Activated T-helper 1 cell treated with anti-CD3 and anti-CD28 coated beads, Interleukin-12 subunit alpha, Interleukin-12 subunit beta, Interleukin-2, Interleukin-4 antibody, amounts not matched to agents 30 ng/mL and 10 ng/mL and 1 ng/mL, durations not matched to agents 14 hours and 24 hours and 36 hours (primary cell): ENCODE measurements around the gene OPN4. TPM values are rescaled to one million over a fixed set of nuclear protein-coding genes. Genes with fewer than 3 reads are reported as not detected.

Experiments used
- DNase-seq: peaks from one replicate; pipeline ENCODE4 v3.0.0; 2021; ENCODE audit warnings: low spot score
- H3K27ac Mint-ChIP-seq: one replicate; pipeline ENCODE4 v1.8.0; 2021; ENCODE audit warnings: mild to moderate bottlenecking, mixed read lengths
- H3K27me3 Mint-ChIP-seq: one replicate; pipeline ENCODE4 v1.8.0; 2022; ENCODE audit warnings: mild to moderate bottlenecking, moderate library complexity, mixed read lengths; ENCODE audit not compliant: insufficient read depth
- H3K36me3 Mint-ChIP-seq: one replicate; pipeline ENCODE4 v1.8.0; 2021; ENCODE audit warnings: low read depth, mixed read lengths
- H3K4me1 Mint-ChIP-seq: one replicate; pipeline ENCODE4 v1.8.0; 2021; ENCODE audit warnings: low read depth, mixed read lengths
- H3K4me3 Mint-ChIP-seq: one replicate; pipeline ENCODE4 v1.8.0; 2021; ENCODE audit warnings: mild to moderate bottlenecking, moderate library complexity, mixed read lengths
- H3K9me3 Mint-ChIP-seq: one replicate; pipeline ENCODE4 v1.8.0; 2021; ENCODE audit warnings: mixed read lengths
- intact Hi-C: fragments of 100-400 bp; cut with micrococcal nuclease; formaldehyde crosslinking; loops from one replicate; pipeline ENCODE4 v1.15.1; 2024
- total RNA-seq: library from RNA; stranded (reverse); gene quantifications from 2 replicates; pipeline ENCODE4 v1.2.3, GENCODE V29; 2022

The OPN4 gene
- total RNA-seq, 1 donor from 2014 or later: not detected

DNA sequence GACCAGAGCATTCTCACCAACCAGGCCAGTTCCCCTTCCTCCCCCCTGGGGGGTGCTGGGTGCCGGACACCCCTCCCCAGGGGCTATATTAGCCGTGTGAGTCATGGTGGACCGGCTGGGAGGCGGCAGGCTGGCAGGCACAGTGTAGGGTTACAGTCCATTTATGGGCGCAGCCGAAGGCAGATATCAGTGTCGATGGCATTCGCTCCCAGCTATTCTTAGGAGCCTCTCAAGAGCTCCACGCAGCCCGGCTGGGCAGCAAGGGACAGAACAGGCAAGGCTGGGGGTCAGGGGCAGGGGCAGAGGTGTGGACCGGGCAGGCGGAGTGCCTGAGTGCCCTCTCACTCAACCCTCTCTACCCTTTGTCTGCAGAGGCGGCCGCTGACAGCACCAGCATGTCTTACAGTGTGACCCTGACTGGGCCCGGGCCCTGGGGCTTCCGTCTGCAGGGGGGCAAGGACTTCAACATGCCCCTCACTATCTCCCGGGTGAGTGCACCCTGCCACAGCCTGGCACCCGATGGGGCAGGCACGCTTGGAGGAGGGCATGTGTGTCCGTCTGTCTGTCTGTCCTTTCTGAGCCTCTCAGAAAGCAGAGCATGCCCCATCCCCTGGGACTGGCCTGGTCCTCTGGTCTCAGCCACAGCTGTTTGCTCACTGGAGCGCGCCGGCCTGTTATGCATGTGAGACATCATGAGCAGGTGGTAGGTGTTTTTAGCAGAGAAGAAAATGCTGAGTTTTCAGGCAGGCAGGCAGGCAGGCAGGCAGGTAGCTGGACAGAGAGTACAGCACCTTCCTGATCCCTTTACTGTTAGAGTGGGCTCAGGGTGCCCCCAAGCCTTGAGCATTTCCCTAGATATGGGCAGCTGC is 14.2 kb downstream of the OPN4 start, which contains the start of gene LDB3:
LDB3 (plus strand) TSS at position 215 of the 869 bp plus-strand sequence; CDS start at position 396, 181 bp downstream.
- H3K27ac Mint-ChIP-seq: no peak within 1 kb of the TSS
- H3K9me3 Mint-ChIP-seq: no peaks in the 10 kb centered on the region
- intact Hi-C loops: no loop called here

DNA sequence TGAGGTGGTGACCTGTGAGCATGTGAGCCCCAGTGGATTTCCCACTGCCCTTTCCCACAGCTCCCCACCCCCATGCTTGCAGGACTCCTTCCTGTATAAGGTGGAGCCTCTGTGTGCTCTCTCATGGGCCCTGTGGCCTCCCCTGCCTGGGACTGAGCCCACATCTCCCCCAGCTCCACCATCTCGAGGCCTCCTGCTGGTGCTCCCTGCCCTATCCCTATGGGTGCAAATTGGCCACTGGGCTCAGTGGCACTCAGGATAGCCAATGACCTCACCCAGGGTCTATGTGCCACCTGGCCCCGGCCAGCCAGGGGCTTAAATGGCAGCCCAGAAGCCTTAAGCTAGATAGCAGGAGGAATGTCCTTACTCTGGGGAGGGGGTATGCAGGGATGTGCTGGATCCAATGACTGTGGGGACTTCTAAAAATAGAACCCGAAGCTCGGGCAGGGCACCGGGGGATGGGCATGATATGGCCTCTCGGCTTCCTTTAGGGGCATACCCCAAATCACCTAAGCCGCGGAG is 16.0 kb downstream of the OPN4 start:
- no peak for DNase-seq
- H3K36me3 Mint-ChIP-seq: no peaks in the 10 kb centered on the region
- H3K4me3 Mint-ChIP-seq: no peak overlapping the region
- peaks cover 4% of the 10 kb centered on the region for H3K27me3 Mint-ChIP-seq
- intact Hi-C loops: no loop called here
- no peaks in the 10 kb centered on the region for H3K9me3 Mint-ChIP-seq
- no peak overlapping the region for H3K27ac Mint-ChIP-seq
- H3K4me1 Mint-ChIP-seq: no peaks in the 10 kb centered on the region

More for the DNA sequence above, 14.2 kb downstream of the OPN4 start, which contains the start of gene LDB3:
- DNase-seq: no peak
- H3K36me3 Mint-ChIP-seq: no peaks in the 10 kb centered on the region
- H3K4me1 Mint-ChIP-seq: no peaks in the 10 kb centered on the region
- peaks cover 3% of the 10 kb centered on the region for H3K27me3 Mint-ChIP-seq
- H3K4me3 Mint-ChIP-seq: no peak within 1 kb of the TSS

DNA sequence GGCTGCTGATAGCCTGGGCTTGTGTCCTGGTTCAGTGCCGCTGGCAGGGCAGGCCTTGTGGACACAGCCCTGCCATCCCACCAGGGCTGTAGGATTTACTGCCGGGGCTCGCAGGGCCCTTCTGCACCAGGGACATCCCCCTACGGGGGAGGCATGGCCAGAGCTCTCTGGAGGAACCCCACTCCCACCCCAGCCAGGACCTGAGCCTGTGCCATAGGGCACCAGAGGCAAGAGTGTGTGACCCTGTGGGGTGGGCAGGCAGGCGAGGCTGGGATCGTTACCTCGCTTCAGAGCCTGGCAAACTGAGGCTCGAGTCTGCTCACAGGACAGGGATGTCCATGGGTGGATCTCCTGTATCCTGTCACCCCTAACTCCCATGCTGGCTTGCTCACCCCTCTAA is 16.5 kb downstream of the OPN4 start:
- Mint-ChIP-seq H3K4me3 (no peak overlapping the region), H3K27ac (no peak overlapping the region), H3K4me1 (no peaks in the 10 kb centered on the region), H3K36me3 (no peaks in the 10 kb centered on the region), H3K9me3 (no peaks in the 10 kb centered on the region), H3K27me3 (peaks cover 4% of the 10 kb centered on the region)
- DNase-seq: no peak
- intact Hi-C loops: no loop called here

DNA sequence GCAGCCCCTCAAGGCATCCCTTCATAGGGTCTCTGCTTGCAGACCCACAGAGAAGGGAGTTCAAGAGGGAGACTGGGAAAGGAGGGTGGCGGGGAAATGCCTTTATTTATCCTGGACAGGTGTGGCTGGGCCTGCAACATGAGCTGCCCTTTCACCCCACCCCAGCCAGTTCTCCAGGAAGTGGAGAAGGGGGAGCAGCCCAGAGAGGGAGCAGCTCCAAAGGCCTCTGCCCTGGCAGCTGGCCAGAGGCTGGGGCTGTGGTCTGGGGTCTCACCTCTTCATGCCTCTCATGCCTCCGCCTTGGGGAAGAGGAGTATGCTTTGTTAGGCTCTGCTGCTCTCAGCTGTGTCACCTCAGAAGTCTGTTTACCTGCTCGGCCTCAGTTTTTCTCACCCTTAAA is 17.1 kb downstream of the OPN4 start:
- DNase-seq: no peak
- H3K4me3 Mint-ChIP-seq: no peak overlapping the region
- H3K27me3 Mint-ChIP-seq: peaks cover 4% of the 10 kb centered on the region
- no peaks in the 10 kb centered on the region for H3K36me3 Mint-ChIP-seq
- H3K4me1 Mint-ChIP-seq: no peaks in the 10 kb centered on the region
- no peak overlapping the region for H3K27ac Mint-ChIP-seq
- no peaks in the 10 kb centered on the region for H3K9me3 Mint-ChIP-seq
- intact Hi-C loops: no loop called here

DNA sequence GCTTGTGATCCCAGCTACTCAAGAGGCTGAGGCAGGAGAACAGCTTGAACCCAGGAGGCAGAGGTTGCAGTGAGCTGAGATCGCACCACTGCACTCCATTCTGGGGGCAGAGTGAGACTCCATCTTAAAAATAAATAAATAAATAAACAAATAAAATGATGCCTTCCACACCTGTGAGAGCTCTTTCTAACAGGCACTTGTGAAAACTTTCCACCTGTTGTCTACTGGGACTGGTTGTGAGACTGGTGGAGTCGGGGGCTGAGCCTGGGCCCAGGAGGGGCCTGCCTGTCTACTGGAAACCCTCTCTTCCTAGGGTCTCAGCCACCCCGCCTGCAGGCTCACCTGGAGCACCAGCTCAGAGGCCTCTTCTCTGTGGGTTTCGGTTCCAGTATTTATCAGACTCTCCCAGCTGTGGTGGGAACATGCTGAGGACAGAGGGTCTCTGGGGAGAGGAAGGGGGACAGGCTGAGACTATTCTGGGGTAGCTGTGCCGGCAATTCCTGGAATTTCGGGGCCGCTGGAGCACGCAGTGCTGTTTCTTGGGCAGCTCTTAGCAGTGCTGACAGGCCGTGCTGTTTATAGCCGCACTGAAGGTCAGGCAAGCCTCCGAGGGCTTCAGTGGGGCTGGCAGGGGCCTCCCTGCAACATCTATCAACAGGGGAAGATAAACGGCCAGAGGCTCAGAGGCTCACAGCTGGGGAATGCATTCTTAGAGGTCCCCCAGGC is 17.8 kb downstream of the OPN4 start:
- no peak overlapping the region for H3K27ac Mint-ChIP-seq
- no peaks in the 10 kb centered on the region for H3K9me3 Mint-ChIP-seq
- no peaks in the 10 kb centered on the region for H3K36me3 Mint-ChIP-seq

DNA sequence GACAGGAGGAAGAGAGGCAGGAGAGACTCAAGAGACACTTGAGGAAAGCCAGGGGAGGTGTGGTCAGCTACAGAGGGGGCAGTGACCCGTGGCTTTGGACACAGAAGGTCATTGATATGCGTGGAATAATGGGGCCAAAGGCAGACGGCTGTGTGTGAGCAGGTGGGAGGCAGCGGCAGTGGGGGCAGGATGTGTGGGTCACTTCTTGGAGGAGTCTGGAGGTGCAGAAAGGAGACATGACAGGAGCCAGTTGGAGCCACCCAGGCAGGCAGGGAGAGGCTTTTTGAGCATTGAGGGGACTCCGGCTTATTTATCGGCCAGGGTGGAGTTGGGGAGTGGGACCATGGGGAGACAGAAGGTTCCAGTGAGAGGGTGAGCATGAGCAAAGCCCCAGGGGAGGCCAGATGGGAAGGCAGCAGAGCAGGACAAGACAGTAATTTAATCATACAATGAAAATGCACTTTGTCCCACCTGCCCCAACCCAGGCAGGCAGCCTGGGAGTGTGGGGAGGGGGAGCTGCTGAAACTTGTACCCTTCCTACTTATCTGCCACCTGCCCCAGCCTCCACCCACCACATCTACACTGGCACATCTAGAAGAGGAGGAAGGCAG is 19.0 kb downstream of the OPN4 start:
- H3K4me1 Mint-ChIP-seq: no peaks in the 10 kb centered on the region
- H3K9me3 Mint-ChIP-seq: no peaks in the 10 kb centered on the region
- intact Hi-C loops: no loop called here
- no peak for DNase-seq
- H3K27me3 Mint-ChIP-seq: peaks cover 6% of the 10 kb centered on the region
- no peaks in the 10 kb centered on the region for H3K36me3 Mint-ChIP-seq
- H3K27ac Mint-ChIP-seq: no peak overlapping the region
- H3K4me3 Mint-ChIP-seq: no peak overlapping the region

More for the DNA sequence above, 17.8 kb downstream of the OPN4 start:
- H3K4me1 Mint-ChIP-seq: no peaks in the 10 kb centered on the region
- DNase-seq: no peak
- H3K4me3 Mint-ChIP-seq: no peak overlapping the region
- intact Hi-C loops: no loop called here
- peaks cover 4% of the 10 kb centered on the region for H3K27me3 Mint-ChIP-seq

DNA sequence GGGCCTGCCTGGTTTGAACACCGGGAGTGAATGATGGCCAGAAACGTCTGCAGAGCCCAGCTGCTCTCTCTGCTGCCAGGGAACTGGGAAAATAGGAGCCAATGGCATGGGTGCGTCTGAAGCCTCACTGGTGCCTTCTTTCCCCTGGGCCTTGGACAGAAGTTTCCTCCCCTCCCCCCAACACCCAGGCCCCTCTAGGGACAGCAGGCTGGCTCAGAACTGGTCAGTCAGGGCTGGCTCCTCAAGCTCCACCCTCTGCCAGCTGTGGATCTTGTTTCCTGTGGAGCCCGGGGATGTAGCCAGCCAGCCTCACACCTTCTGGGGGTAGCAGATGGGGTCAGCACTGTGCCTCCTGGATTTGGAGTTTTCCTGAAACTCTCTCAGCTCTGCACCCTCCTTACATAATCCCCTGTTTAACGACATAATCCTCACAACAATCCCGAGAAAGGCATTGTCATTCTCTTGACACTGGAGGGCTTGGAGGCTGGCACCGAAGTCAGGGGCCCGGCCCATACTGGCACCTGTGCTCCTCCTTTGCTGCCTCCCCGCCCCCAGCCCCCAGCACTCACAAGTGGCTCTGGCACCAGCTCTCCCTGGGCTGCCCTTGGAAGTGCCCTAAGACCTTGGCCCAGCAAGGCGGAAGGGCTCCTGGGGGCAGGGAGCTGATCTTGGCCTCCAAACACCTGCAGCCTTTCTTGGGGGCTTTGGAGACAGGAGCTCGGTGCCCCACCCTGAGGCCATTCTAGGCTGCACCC is 19.7 kb downstream of the OPN4 start:
- no peak overlapping the region for H3K4me3 Mint-ChIP-seq
- H3K36me3 Mint-ChIP-seq: no peaks in the 10 kb centered on the region
- H3K9me3 Mint-ChIP-seq: no peaks in the 10 kb centered on the region
- H3K27me3 Mint-ChIP-seq: peaks cover 6% of the 10 kb centered on the region
- intact Hi-C loops: no loop called here
- H3K27ac Mint-ChIP-seq: no peak overlapping the region
- no peak for DNase-seq
- H3K4me1 Mint-ChIP-seq: no peaks in the 10 kb centered on the region

DNA sequence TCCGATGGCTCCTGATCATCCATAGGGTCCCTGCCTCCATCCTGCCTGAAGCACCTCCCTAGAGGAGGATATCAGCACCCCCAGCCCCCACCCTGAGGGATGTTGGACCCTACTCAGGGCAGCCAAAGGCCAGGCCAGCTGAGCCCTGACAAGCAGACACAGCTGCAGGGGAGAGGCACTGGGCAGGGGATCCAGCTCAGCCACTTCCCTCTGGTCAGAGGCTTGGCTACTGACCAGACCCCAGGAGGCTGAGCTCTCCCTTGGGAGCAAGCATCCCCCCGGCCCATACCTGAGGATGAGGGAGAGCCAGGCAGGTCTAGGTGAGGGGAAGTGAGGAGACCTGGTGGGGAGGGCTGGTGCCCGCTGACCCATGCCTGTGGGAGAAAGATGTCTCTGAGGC is 20.6 kb downstream of the OPN4 start:
- no peak overlapping the region for H3K4me3 Mint-ChIP-seq
- H3K27ac Mint-ChIP-seq: no peak overlapping the region
- no peaks in the 10 kb centered on the region for H3K36me3 Mint-ChIP-seq
- H3K9me3 Mint-ChIP-seq: no peaks in the 10 kb centered on the region
- intact Hi-C loops: no loop called here
- no peaks in the 10 kb centered on the region for H3K4me1 Mint-ChIP-seq
- peaks cover 6% of the 10 kb centered on the region for H3K27me3 Mint-ChIP-seq
- no peak for DNase-seq

DNA sequence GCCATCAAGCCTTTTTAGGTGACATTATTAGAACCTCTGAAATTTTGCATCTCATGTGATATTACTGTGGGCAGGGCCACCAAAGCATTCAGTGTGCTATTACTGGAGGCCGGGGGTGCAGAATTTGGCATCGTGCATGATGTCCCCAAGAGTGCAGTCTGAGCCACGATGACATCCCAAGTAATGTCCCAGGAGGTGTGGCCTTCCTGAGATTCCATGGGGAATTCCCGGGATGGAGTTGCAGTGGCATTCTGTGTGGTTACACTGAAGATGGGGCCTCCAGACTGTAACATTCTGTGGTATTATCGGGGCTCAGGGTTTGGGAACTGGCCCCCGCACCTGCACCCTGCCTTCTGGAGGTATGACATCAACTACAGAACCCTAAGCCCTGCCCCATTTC is 23.0 kb downstream of the OPN4 start:
- Mint-ChIP-seq H3K27me3 (peaks cover 4% of the 10 kb centered on the region), H3K4me1 (no peaks in the 10 kb centered on the region), H3K27ac (no peak overlapping the region), H3K36me3 (no peaks in the 10 kb centered on the region), H3K9me3 (no peaks in the 10 kb centered on the region), H3K4me3 (no peak overlapping the region)
- DNase-seq: no peak
- intact Hi-C loops: no loop called here

DNA sequence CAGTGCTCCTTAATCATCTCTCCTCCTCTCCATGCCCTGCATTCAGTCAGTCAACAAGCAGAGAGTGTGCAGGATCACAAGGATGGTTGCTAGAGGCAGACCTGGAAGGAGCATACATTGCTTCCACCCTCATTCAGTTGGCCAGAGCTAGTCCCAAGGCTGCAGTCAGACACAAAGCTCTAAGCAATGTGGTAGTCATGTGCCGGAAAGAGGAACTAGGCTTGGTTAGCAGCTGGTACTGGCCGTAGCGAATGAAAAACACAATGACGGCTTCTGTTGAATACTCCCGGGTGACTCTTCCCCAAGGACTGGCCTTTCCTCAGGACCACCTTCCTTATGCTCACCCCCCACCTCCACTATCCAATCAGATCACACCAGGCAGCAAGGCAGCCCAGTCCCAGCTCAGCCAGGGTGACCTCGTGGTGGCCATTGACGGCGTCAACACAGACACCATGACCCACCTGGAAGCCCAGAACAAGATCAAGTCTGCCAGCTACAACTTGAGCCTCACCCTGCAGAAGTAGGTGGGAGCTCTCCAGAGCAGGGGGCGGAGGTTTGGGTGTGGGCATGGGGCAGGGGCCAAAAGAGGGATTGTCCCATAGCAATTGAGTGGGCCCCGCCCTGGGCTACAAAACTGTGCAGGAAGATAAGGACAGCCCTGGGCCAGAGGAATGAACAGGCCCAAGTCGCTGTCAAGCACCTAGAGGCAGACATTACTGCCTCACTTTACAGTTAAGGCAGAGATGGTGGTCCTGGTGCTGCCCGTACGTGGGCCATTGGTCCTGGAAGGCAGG is 24.8 kb downstream of the OPN4 start:
- no peaks in the 10 kb centered on the region for H3K9me3 Mint-ChIP-seq
- DNase-seq: no peak
- intact Hi-C loops: no loop called here
- no peaks in the 10 kb centered on the region for H3K4me1 Mint-ChIP-seq
- no peak overlapping the region for H3K27ac Mint-ChIP-seq
- H3K4me3 Mint-ChIP-seq: no peak overlapping the region
- H3K27me3 Mint-ChIP-seq: peaks cover 4% of the 10 kb centered on the region
- H3K36me3 Mint-ChIP-seq: no peaks in the 10 kb centered on the region

DNA sequence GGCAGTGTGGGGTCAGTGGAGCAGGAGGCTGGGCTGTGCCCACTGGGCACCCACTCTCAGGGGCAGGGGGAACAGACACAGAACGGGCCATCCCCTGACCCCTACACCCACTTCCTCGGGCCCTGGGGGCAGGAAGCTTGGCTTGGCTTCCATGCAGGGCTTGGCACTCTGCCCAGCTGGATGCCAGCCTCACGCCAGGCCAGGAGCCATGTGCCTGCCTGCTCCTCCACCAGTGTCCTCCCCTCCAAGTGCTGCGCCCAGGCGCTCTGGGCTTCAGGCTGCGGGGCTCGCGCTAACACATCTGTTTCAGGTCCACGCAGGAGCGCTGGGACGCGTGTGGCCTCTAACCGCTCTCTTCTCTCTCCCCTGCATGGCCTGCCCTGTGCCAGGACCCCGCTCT is 26.7 kb downstream of the OPN4 start:
- no peak for DNase-seq
- intact Hi-C loops: no loop called here
- Mint-ChIP-seq H3K27me3 (peaks cover 2% of the 10 kb centered on the region), H3K9me3 (no peaks in the 10 kb centered on the region), H3K36me3 (no peaks in the 10 kb centered on the region), H3K4me3 (no peak overlapping the region), H3K27ac (no peak overlapping the region), H3K4me1 (no peaks in the 10 kb centered on the region)
